ENCODE results near the gene LSM14A. TPM values are rescaled to one million over a fixed set of nuclear protein-coding genes. Genes with fewer than 3 reads are reported as not detected.
"Not testable (repeated sequence)": the region's sequence is repeated elsewhere in the genome, so short reads cannot be mapped to it uniquely, and the experiment has no call there.

LSM14A gene
- total RNA-seq, 3 donors from 2014 or later = 72.5 to 111 (median 85.6) TPM

GRCh38 chr19:34189917-34190425, 17.7 kb downstream of the LSM14A start:
- H3K4me3 ChIP-seq = no peak overlapping the region
- no peak for TF ChIP-seq CTCF (IDR thresholded peaks at IDR 0.05)
- ATAC-seq = no peak
- H3K9me3 ChIP-seq = no peaks in the 10 kb centered on the region
- H3K4me1 ChIP-seq (ENCODE audit: low read depth) = peaks cover 11% of the 10 kb centered on the region
- peaks cover 3% of the 10 kb centered on the region for H3K36me3 ChIP-seq (ENCODE audit: low read depth)
- intact Hi-C loops (cut with DNase I, micrococcal nuclease) = no loop called here
- no peak for DNase-seq

GRCh38 chr19:34191355-34191962, 19.2 kb downstream of the LSM14A start:
- ATAC-seq = no peak
- Histone ChIP-seq H3K4me1 (ENCODE audit: low read depth) (peaks cover 6% of the 10 kb centered on the region), H3K9me3 (no peaks in the 10 kb centered on the region), H3K36me3 (ENCODE audit: low read depth) (peaks cover 6% of the 10 kb centered on the region), H3K4me3 (no peak overlapping the region)
- TF ChIP-seq CTCF (IDR thresholded peaks at IDR 0.05) = no peak
- no peak for DNase-seq
- intact Hi-C loops (cut with DNase I, micrococcal nuclease) = no loop called here

- H3K9me3 ChIP-seq = no peaks in the 10 kb centered on the region
- H3K36me3 ChIP-seq (ENCODE audit: low read depth) = peaks cover 6% of the 10 kb centered on the region
- DNase-seq (no peak), ATAC-seq (no peak)
- no peak overlapping the region for H3K4me3 ChIP-seq
- TF ChIP-seq CTCF (IDR thresholded peaks at IDR 0.05) = no peak
- intact Hi-C loops (cut with DNase I, micrococcal nuclease) = no loop called here
- no peaks in the 10 kb centered on the region for H3K4me1 ChIP-seq (ENCODE audit: low read depth)
Measured at GRCh38 chr19:34193439-34193838, 21.1 kb downstream of the LSM14A start.

- H3K4me3 ChIP-seq = no peak overlapping the region
- ATAC-seq = no peak
- H3K9me3 ChIP-seq = no peaks in the 10 kb centered on the region
- no peaks in the 10 kb centered on the region for H3K4me1 ChIP-seq (ENCODE audit: low read depth)
- H3K36me3 ChIP-seq (ENCODE audit: low read depth) = peaks cover 6% of the 10 kb centered on the region
- TF ChIP-seq CTCF (IDR thresholded peaks at IDR 0.05) = no peak
- intact Hi-C loops (cut with DNase I, micrococcal nuclease) = no loop called here
- DNase-seq = no peak
Measured at GRCh38 chr19:34193876-34194275, 21.6 kb downstream of the LSM14A start.

- no peak overlapping the region for H3K4me3 ChIP-seq
- ATAC-seq (no peak), DNase-seq (no peak)
- no peaks in the 10 kb centered on the region for H3K4me1 ChIP-seq (ENCODE audit: low read depth)
- intact Hi-C loops (cut with DNase I, micrococcal nuclease) = no loop called here
- H3K36me3 ChIP-seq (ENCODE audit: low read depth) = no peaks in the 10 kb centered on the region
- H3K9me3 ChIP-seq = no peaks in the 10 kb centered on the region
- TF ChIP-seq CTCF (IDR thresholded peaks at IDR 0.05) = no peak
Measured at GRCh38 chr19:34201133-34201532, 28.8 kb downstream of the LSM14A start.

- H3K9me3 ChIP-seq; intact Hi-C loops (cut with DNase I, micrococcal nuclease); DNase-seq; H3K4me3 ChIP-seq; ATAC-seq; H3K36me3 ChIP-seq (ENCODE audit: low read depth); H3K4me1 ChIP-seq (ENCODE audit: low read depth): not testable (repeated sequence)
Measured at GRCh38 chr19:34205324-34205723, 33.0 kb downstream of the LSM14A start.
